ENCODE data around the gene PLOD2.

PLOD2 gene

DNA sequence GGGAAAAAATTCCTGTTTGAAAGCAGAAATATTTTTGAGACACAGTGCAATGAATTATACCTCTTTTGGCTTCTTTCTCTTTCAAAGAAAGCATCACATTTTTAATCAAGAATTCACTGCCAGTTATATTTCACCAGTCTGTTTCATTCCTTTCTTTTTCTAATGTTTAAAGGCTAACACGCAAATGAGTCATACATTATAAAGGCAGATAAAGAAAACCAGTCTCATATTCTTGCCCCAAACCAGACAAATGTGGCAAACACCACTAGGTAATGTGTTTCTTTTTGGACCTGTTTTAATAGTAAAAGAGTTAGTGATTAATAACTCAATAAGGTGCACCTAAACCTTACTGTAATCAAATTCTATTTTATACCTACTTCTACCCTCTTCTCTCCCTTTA lies 83.8 kb downstream of the PLOD2 start:
- Mint-ChIP-seq H3K4me1 (no peaks in the 10 kb centered on the region), H3K27ac (ENCODE audit: low read depth) (no peak overlapping the region), H3K4me3 (no peak overlapping the region), H3K9me3 (no peaks in the 10 kb centered on the region), H3K36me3 (ENCODE audit: insufficient read depth) (no peaks in the 10 kb centered on the region), H3K27me3 (no peaks in the 10 kb centered on the region)
- DNase-seq (ENCODE audit: low spot score in 2 of 2) (no peak), ATAC-seq (replicated peaks; ENCODE audit: extremely low read depth, poor library complexity, severe bottlenecking) (no peak)

DNA sequence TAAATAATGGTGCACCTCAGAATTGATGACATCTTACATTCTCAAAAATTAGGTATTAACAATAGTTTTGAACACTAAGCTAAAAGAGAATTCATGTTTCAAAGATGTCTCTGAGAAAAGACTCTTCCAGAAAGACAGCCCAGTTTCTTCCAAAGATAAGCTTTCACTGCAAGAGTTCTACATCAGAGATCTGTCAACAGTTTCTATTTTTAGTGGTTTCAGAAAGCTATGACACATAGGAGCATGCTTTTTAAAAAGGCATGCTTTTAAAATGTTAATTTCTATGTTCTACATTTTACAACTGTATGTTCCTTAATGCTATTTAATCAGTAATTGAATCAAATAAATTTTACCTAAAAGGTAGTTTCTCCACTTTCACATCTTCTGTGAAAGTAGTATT lies 88.2 kb downstream of the PLOD2 start:
- ATAC-seq (replicated peaks; ENCODE audit: extremely low read depth, poor library complexity, severe bottlenecking) (no peak), DNase-seq (ENCODE audit: low spot score in 2 of 2) (no peak)
- H3K4me3 Mint-ChIP-seq, result no peak overlapping the region
- no peaks in the 10 kb centered on the region for H3K9me3 Mint-ChIP-seq
- H3K4me1 Mint-ChIP-seq, result no peaks in the 10 kb centered on the region
- H3K36me3 Mint-ChIP-seq (ENCODE audit: insufficient read depth), result no peaks in the 10 kb centered on the region
- no peak overlapping the region for H3K27ac Mint-ChIP-seq (ENCODE audit: low read depth)
- no peaks in the 10 kb centered on the region for H3K27me3 Mint-ChIP-seq

DNA sequence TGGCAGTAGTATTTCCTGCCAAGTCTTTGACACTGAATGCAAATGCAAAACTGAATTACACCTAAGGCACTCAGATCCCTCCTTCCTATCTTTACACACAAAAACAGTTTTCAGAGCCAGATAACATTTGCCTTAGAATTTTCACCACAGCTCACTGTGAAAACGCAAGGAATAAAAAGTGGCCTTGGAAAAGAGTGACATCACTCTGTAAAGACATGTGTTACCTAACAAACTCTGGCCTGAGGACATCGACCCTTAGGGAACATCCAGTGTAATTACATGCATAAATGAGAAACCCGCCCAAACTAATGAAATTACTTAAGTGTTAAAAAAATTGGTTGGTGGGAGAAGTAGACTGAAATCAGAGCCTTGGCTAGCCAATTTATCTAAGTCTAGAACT lies 88.9 kb downstream of the PLOD2 start:
- Mint-ChIP-seq H3K27ac (ENCODE audit: low read depth) (no peak overlapping the region), H3K27me3 (no peaks in the 10 kb centered on the region), H3K9me3 (no peaks in the 10 kb centered on the region), H3K4me3 (no peak overlapping the region), H3K36me3 (ENCODE audit: insufficient read depth) (no peaks in the 10 kb centered on the region), H3K4me1 (no peaks in the 10 kb centered on the region)
- ATAC-seq (replicated peaks; ENCODE audit: extremely low read depth, poor library complexity, severe bottlenecking), result no peak
- no peak for DNase-seq (ENCODE audit: low spot score in 2 of 2)

DNA sequence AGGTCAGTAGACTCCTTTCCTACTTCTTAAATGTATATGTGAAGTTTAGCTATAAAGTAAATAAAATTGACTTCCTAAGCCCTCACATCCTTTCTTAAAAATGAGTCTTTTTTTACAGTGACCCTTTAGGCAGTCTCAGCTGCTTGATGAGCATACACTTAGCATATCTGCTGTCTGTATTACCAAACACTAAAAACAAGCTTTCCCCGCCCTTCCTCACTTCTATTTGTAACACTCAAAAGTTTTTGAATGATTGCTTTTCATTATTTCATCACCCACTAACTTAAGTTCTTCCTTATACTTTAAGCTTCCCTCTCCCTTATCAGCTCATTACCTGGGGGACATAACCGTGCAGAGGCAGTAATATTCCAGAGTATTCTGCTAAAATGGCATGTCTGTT lies 89.4 kb downstream of the PLOD2 start:
- ATAC-seq (replicated peaks; ENCODE audit: extremely low read depth, poor library complexity, severe bottlenecking) (no peak), DNase-seq (ENCODE audit: low spot score in 2 of 2) (no peak)
- no peaks in the 10 kb centered on the region for H3K27me3 Mint-ChIP-seq
- H3K4me3 Mint-ChIP-seq, result no peak overlapping the region
- no peaks in the 10 kb centered on the region for H3K36me3 Mint-ChIP-seq (ENCODE audit: insufficient read depth)
- no peaks in the 10 kb centered on the region for H3K9me3 Mint-ChIP-seq
- no peak overlapping the region for H3K27ac Mint-ChIP-seq (ENCODE audit: low read depth)
- no peaks in the 10 kb centered on the region for H3K4me1 Mint-ChIP-seq

DNA sequence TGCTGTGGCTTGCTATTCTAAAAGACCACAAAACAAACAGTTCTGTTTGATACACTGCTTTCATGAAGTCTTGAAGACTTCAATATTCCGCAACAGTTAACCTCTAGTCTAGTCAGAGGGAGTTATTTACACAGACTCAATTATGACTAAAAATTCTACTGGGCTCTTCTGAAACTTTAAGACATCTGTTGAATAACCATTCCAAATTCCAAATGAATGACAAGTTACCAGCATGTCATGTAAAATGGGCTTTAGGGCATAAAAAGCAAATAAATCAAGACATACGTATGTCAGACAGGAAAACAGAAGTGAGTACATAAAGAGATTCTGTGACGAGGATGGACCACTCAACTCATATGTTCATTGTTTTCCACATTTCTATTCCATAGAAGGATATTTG lies 93.9 kb downstream of the PLOD2 start:
- Mint-ChIP-seq H3K36me3 (ENCODE audit: insufficient read depth) (no peaks in the 10 kb centered on the region), H3K4me1 (no peaks in the 10 kb centered on the region), H3K9me3 (no peaks in the 10 kb centered on the region), H3K27me3 (no peaks in the 10 kb centered on the region), H3K27ac (ENCODE audit: low read depth) (no peak overlapping the region), H3K4me3 (no peak overlapping the region)
- DNase-seq (ENCODE audit: low spot score in 2 of 2), result no peak
- no peak for ATAC-seq (replicated peaks; ENCODE audit: extremely low read depth, poor library complexity, severe bottlenecking)

DNA sequence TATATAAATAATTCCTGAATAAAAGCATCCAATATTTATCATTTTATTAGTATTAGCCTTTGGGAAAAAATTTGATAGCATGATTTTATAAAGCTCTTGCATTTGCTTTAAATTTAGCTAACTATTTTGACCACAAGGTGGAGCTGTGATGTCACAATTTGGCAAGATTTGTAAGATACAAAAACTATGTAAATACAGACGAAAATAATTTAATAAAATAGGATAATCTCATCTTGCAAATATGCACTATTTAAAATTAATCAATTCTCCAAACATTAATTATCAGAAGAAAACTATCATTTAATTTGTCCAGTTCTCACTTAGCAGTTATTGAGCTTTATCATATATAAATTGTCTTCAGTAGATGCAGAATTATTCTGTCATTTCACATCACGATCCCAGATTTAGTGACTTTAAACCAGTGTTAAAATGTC lies 95.4 kb downstream of the PLOD2 start:
- Mint-ChIP-seq H3K27ac (ENCODE audit: low read depth) (no peak overlapping the region), H3K36me3 (ENCODE audit: insufficient read depth) (no peaks in the 10 kb centered on the region), H3K27me3 (no peaks in the 10 kb centered on the region), H3K9me3 (no peaks in the 10 kb centered on the region), H3K4me3 (no peak overlapping the region), H3K4me1 (no peaks in the 10 kb centered on the region)
- DNase-seq (ENCODE audit: low spot score in 2 of 2), result no peak
- no peak for ATAC-seq (replicated peaks; ENCODE audit: extremely low read depth, poor library complexity, severe bottlenecking)

DNA sequence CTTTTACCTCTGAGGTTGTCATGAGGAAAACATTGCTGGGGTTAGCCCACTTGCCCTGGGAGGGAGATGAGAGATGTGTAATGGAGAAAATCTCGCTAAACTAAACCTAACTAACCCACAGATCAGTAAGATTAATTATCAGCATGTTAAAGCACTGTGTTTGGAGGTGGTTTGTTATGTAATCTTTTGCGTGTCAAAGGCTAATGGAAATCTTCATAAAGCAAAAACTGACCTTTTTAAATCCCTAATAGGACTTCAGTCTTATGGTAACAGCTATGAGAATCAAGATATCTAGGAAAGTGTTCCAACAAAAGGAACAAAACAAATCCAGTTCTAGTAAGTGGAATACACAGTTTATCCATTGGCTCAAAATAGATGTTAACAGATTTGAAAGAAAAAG lies 102.7 kb downstream of the PLOD2 start:
- H3K36me3 Mint-ChIP-seq (ENCODE audit: insufficient read depth), result no peaks in the 10 kb centered on the region
- H3K4me1 Mint-ChIP-seq, result no peaks in the 10 kb centered on the region
- H3K4me3 Mint-ChIP-seq, result no peak overlapping the region
- no peak for DNase-seq (ENCODE audit: low spot score in 2 of 2)
- no peak overlapping the region for H3K27ac Mint-ChIP-seq (ENCODE audit: low read depth)
- H3K9me3 Mint-ChIP-seq, result peaks cover 4% of the 10 kb centered on the region
- no peak for ATAC-seq (replicated peaks; ENCODE audit: extremely low read depth, poor library complexity, severe bottlenecking)
- no peaks in the 10 kb centered on the region for H3K27me3 Mint-ChIP-seq

DNA sequence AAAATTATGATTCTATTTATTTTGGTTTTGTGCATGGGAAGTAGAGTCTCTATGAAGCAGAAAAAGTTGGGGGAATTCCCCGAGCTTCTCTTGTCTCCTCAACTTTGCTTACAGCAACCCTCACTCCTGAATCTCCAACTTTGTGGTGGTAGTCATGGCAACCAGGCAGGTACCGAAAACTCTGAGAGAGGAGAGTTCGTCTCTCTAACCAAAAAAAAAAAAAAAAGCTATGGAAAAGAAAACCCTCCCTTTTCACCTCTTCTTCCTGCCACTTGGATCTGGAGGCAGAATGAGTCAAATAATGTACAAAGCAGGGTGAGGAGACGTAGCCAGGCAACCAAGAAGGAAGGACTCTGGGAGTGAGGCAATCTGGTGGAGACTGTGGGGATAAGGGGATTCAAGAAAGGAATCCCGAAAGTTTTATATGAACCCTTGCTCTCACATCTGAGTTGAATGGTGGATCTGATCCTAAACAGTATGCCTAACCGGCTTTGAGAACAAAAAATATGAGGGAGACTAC lies 108.1 kb downstream of the PLOD2 start:
- Mint-ChIP-seq H3K36me3 (ENCODE audit: insufficient read depth) (no peaks in the 10 kb centered on the region), H3K27ac (ENCODE audit: low read depth) (no peak overlapping the region), H3K9me3 (peaks cover 4% of the 10 kb centered on the region), H3K27me3 (no peaks in the 10 kb centered on the region), H3K4me3 (no peak overlapping the region), H3K4me1 (no peaks in the 10 kb centered on the region)
- ATAC-seq (replicated peaks; ENCODE audit: extremely low read depth, poor library complexity, severe bottlenecking) (no peak), DNase-seq (ENCODE audit: low spot score in 2 of 2) (no peak)

DNA sequence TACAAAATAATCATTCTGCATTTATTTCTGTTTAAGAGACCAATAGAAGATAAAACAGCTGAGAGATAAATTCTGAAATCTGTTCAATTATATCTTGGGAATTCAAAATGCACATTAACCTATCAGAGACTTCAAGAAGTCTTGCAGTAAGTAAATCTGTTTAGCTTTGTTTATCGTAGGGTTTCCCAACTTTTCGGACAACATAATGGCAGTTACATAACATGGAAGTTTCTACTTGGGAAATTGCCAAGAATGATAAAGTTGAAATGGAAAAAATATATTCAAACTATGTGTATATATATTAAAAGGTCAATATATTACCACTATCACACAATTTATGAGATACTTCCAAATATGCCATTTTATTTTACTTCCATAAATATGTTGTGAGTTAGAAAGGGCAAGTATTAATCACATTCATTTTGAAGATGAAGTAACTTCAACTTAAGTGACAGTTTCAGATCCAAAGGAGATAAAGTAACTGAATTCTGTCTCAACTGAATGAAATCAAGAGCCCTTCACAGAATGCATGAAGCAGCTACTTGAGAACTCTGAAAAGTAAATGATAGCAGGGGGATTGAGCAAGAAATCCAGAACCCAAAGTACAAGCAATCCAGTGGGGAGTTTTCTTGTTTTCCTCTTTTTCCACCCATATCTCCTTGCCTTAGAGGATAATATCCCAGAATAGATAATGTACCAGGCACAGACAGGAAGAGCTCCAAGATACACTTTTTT lies 108.8 kb downstream of the PLOD2 start:
- no peak for ATAC-seq (replicated peaks; ENCODE audit: extremely low read depth, poor library complexity, severe bottlenecking)
- H3K36me3 Mint-ChIP-seq (ENCODE audit: insufficient read depth), result no peaks in the 10 kb centered on the region
- no peaks in the 10 kb centered on the region for H3K4me1 Mint-ChIP-seq
- H3K27me3 Mint-ChIP-seq, result no peaks in the 10 kb centered on the region
- no peak for DNase-seq (ENCODE audit: low spot score in 2 of 2)
- H3K4me3 Mint-ChIP-seq, result no peak overlapping the region
- H3K27ac Mint-ChIP-seq (ENCODE audit: low read depth), result no peak overlapping the region
- peaks cover 4% of the 10 kb centered on the region for H3K9me3 Mint-ChIP-seq

DNA sequence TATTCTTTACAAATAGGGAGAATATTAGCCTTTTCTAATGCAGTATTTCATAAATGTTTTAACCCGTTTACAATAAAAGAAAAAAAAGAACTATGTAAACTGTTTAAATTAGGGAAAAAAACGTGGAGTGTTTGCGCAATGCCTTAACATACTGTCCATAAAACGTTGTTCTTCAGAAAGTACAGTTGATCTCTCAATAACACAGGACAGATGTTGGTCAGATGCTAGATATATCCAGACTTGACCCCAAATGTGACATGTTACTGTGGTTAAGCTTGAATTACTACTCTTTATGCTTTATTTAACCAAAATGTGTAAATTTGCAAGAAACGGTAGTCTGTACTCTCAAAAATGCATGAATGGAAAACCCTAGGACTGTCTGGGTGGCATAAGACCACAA lies 110.3 kb downstream of the PLOD2 start:
- Mint-ChIP-seq H3K4me3 (no peak overlapping the region), H3K27me3 (no peaks in the 10 kb centered on the region), H3K4me1 (no peaks in the 10 kb centered on the region), H3K27ac (ENCODE audit: low read depth) (no peak overlapping the region), H3K9me3 (peaks cover under 1% of the 10 kb centered on the region), H3K36me3 (ENCODE audit: insufficient read depth) (no peaks in the 10 kb centered on the region)
- DNase-seq (ENCODE audit: low spot score in 2 of 2) (no peak), ATAC-seq (replicated peaks; ENCODE audit: extremely low read depth, poor library complexity, severe bottlenecking) (no peak)

DNA sequence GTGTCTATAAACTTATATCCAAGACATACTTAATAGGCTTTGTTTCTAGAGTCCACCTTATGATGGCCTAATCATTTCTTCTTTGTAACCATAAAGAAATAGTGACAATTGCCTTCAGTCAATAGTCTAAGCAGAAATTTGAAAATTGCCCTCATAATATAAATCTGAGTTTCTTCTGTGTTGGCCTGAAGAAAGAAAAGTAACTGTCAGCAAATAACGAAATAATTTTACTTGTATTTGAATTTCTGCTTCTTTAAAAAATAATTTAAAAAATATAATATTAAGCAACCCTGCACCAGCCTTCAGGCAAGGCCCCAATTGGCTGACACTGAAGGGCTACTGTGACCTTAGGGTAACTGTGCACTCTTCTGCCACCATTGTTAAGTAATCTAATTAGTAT lies 113.5 kb downstream of the PLOD2 start:
- no peak overlapping the region for H3K27ac Mint-ChIP-seq (ENCODE audit: low read depth)
- no peaks in the 10 kb centered on the region for H3K4me1 Mint-ChIP-seq
- H3K4me3 Mint-ChIP-seq, result no peak overlapping the region
- no peaks in the 10 kb centered on the region for H3K36me3 Mint-ChIP-seq (ENCODE audit: insufficient read depth)
- no peak for ATAC-seq (replicated peaks; ENCODE audit: extremely low read depth, poor library complexity, severe bottlenecking)
- peaks cover 19% of the 10 kb centered on the region for H3K9me3 Mint-ChIP-seq
- no peaks in the 10 kb centered on the region for H3K27me3 Mint-ChIP-seq
- no peak for DNase-seq (ENCODE audit: low spot score in 2 of 2)

DNA sequence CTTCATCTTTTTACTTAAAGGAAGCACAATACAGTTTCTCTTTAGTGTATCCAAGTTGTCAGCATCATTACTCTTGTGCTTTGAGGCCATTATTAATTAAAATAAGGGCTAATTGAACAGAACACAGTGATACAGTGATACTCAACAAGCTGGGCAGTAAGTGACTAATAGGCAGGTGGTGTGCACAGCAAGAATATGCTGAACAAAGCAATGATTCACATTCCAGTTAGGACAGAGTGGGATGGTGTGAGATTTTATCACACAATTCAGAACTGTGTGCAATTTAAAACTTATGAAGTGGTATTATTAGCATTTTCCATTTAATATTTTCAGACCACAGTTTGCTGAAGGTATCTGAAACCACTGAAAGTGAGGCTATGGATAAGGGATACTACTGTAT lies 116.9 kb downstream of the PLOD2 start:
- no peak overlapping the region for H3K27ac Mint-ChIP-seq (ENCODE audit: low read depth)
- H3K36me3 Mint-ChIP-seq (ENCODE audit: insufficient read depth), result no peaks in the 10 kb centered on the region
- DNase-seq (ENCODE audit: low spot score in 2 of 2), result no peak
- no peak overlapping the region for H3K4me3 Mint-ChIP-seq
- no peaks in the 10 kb centered on the region for H3K4me1 Mint-ChIP-seq
- H3K9me3 Mint-ChIP-seq, result peaks cover 19% of the 10 kb centered on the region
- H3K27me3 Mint-ChIP-seq, result no peaks in the 10 kb centered on the region
- ATAC-seq (replicated peaks; ENCODE audit: extremely low read depth, poor library complexity, severe bottlenecking), result no peak

DNA sequence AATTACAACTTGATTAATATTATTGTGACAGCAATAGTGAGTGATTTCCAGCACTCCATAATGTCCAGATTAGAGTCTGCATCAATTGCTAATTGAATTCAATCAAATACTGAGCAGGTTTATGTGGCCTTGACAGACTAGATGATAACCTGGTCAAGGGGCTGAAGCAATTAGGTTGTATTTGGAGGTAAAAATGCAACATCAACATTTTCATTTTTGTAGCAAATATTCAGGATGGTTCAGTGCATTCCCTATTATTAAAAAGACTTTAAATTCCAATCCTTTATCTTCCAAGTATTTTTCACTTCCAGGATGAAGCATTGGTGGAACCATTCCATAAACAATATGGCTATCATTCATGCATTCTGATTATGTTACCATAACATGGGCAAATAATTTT lies 120.4 kb downstream of the PLOD2 start:
- H3K36me3 Mint-ChIP-seq (ENCODE audit: insufficient read depth), result no peaks in the 10 kb centered on the region
- H3K9me3 Mint-ChIP-seq, result peaks cover 19% of the 10 kb centered on the region
- H3K27me3 Mint-ChIP-seq, result no peaks in the 10 kb centered on the region
- no peaks in the 10 kb centered on the region for H3K4me1 Mint-ChIP-seq
- no peak overlapping the region for H3K4me3 Mint-ChIP-seq
- no peak overlapping the region for H3K27ac Mint-ChIP-seq (ENCODE audit: low read depth)
- DNase-seq (ENCODE audit: low spot score in 2 of 2) (no peak), ATAC-seq (replicated peaks; ENCODE audit: extremely low read depth, poor library complexity, severe bottlenecking) (no peak)
